DOHH2 (cell line): ENCODE results near the gene TRAF3IP3.

Experiments
- EZH2phosphoT487 ChIP-seq: fragments of 200-600 bp; sonication (generic); IDR thresholded peaks from 2 replicates; pipeline ENCODE4 v1.6.1; 2017; ENCODE audit warnings: borderline replicate concordance, mild to moderate bottlenecking, antibody characterized with exemption, low read length, moderate library complexity, mixed read lengths
- TF ChIP-seq, protein P1 (sequence below): fragments of 200-600 bp; sonication (generic); IDR thresholded peaks from one replicate; pipeline ENCODE4 v1.5.1; 2014; ENCODE audit warnings: antibody characterized with exemption, mild to moderate bottlenecking, low read depth, low read length; ENCODE audit not compliant: poor library complexity, severe bottlenecking

DNA sequence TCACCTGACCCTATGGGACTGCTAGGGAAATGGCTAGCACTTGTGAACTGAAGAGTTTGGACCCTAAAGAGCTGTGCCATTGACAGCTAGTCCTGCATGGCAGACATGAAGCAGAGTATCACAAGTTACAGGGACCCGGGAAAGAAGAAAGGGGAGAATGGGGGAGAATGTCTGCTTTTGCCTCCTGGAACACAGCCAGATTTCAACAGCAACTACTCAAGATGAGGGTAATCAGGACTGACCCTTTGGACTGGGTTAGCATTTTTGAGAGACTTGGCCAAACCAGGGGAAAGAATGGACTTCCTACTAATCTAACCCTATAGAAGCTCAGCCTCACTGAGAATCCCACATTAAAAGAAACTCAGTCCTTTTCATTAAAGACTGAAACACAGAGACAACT, 63.2 kb downstream of the TRAF3IP3 start:
- TF ChIP-seq, protein P1, sequence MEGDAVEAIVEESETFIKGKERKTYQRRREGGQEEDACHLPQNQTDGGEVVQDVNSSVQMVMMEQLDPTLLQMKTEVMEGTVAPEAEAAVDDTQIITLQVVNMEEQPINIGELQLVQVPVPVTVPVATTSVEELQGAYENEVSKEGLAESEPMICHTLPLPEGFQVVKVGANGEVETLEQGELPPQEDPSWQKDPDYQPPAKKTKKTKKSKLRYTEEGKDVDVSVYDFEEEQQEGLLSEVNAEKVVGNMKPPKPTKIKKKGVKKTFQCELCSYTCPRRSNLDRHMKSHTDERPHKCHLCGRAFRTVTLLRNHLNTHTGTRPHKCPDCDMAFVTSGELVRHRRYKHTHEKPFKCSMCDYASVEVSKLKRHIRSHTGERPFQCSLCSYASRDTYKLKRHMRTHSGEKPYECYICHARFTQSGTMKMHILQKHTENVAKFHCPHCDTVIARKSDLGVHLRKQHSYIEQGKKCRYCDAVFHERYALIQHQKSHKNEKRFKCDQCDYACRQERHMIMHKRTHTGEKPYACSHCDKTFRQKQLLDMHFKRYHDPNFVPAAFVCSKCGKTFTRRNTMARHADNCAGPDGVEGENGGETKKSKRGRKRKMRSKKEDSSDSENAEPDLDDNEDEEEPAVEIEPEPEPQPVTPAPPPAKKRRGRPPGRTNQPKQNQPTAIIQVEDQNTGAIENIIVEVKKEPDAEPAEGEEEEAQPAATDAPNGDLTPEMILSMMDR = no peak
- TF ChIP-seq EZH2phosphoT487 = no peak
